OCI-LY7 (cell line): Measurements from ENCODE around the gene ARL6IP6. TPM values are rescaled to one million over a fixed set of nuclear protein-coding genes. Genes with fewer than 3 reads are reported as not detected.
A peak's percentile ranks its signal among the peaks of the same experiment; 100 is the strongest.

Experiments
- BruUV-seq: library from RNA; stranded (reverse); fragments of 400-500 nt; replicated peaks from 2 replicates; lab custom pipeline; 2021; lab: Mats Ljungman, UMichigan
- CTCF ChIA-PET: fragments of 300-600 bp; sonication (Branson Sonifier 250); formaldehyde crosslinking; loops from one replicate; lab custom pipeline; 2022; ENCODE audit warnings: antibody characterized with exemption; ENCODE audit not compliant: unreplicated experiment; lab: Charles Lee
- POLR2A ChIA-PET: fragments of 300-600 bp; sonication (Branson Sonifier 250); formaldehyde crosslinking; loops from one replicate; lab custom pipeline; 2022; ENCODE audit warnings: antibody characterized with exemption; lab: Charles Lee
- DNase-seq: peaks from one replicate; pipeline ENCODE4 v3.0.0-alpha.2; 2015; ENCODE audit warnings: low spot score
- H2AFZ ChIP-seq: fragments of 200-600 bp; sonication (generic), shearing (Covaris generic); 2 replicates; pipeline ENCODE4 v1.6.1; 2014; ENCODE audit warnings: mild to moderate bottlenecking, antibody characterized with exemption, low read length, moderate library complexity
- H3K27ac ChIP-seq: fragments of 200-600 bp; sonication (generic); 2 replicates; pipeline ENCODE4 v1.5.1; 2014; ENCODE audit warnings: mixed run types, low read depth, mild to moderate bottlenecking, moderate library complexity, low read length, inconsistent platforms; ENCODE audit not compliant: poor library complexity, severe bottlenecking
- H3K36me3 ChIP-seq: fragments of 200-600 bp; sonication (generic); 2 replicates; pipeline ENCODE4 v1.6.1; 2014; ENCODE audit warnings: mild to moderate bottlenecking, antibody characterized with exemption, low read length, moderate library complexity, mixed read lengths; ENCODE audit not compliant: insufficient read depth
- H3K4me1 ChIP-seq: fragments of 200-600 bp; sonication (generic); 2 replicates; pipeline ENCODE4 v1.5.1; 2014; ENCODE audit warnings: mild to moderate bottlenecking, low read length; ENCODE audit not compliant: insufficient read depth, poor library complexity, severe bottlenecking
- H3K4me2 ChIP-seq: fragments of 200-600 bp; sonication (generic); 2 replicates; pipeline ENCODE4 v1.6.1; 2014; ENCODE audit warnings: mild to moderate bottlenecking, low read length
- H3K4me3 ChIP-seq: fragments of 200-600 bp; sonication (generic); 2 replicates; pipeline ENCODE4 v1.5.1; 2014; ENCODE audit warnings: mild to moderate bottlenecking, low read depth, low read length; ENCODE audit not compliant: poor library complexity, severe bottlenecking
- H3K79me2 ChIP-seq: fragments of 200-600 bp; sonication (generic); 2 replicates; pipeline ENCODE4 v1.6.1; 2016; ENCODE audit warnings: low read depth, mild to moderate bottlenecking, low read length, moderate library complexity, mixed read lengths; ENCODE audit not compliant: insufficient read depth
- H3K9me2 ChIP-seq: fragments of 200-600 bp; sonication (generic); 2 replicates; pipeline ENCODE4 v1.6.1; 2016; ENCODE audit warnings: mild to moderate bottlenecking, low read length, mixed read lengths; ENCODE audit not compliant: insufficient read depth
- H3K9me3 ChIP-seq: fragments of 200-600 bp; sonication (generic); 2 replicates; pipeline ENCODE4 v1.6.1; 2014; ENCODE audit warnings: mild to moderate bottlenecking, mixed run types, low read length, mixed read lengths
- H4K20me1 ChIP-seq: fragments of 200-600 bp; sonication (generic); 2 replicates; pipeline ENCODE4 v1.6.1; 2014; ENCODE audit warnings: mild to moderate bottlenecking, antibody characterized with exemption, low read length, moderate library complexity, mixed read lengths; ENCODE audit not compliant: insufficient read depth
- CTCF ChIP-seq: fragments of 200-600 bp; sonication (generic); conservative IDR thresholded peaks from 2 replicates; pipeline ENCODE4 v1.5.1; 2014; ENCODE audit warnings: mild to moderate bottlenecking, antibody characterized with exemption, low read length, moderate library complexity, mixed read lengths
- EZH2phosphoT487 ChIP-seq: fragments of 200-600 bp; sonication (generic); IDR thresholded peaks from 2 replicates; pipeline ENCODE4 v1.6.1; 2018; ENCODE audit warnings: low read depth, borderline replicate concordance, mild to moderate bottlenecking, mixed run types, antibody characterized with exemption, low read length, moderate library complexity, mixed read lengths
- intact Hi-C: fragments of 100-400 bp; cut with micrococcal nuclease; formaldehyde crosslinking; loops from one replicate; pipeline ENCODE4 v1.10.0; 2022; ENCODE audit not compliant: unreplicated experiment
- total RNA-seq, 2 experiments: library from RNA; depleted of rRNA in 1 of 2; stranded (reverse); fragments of >200 nt in 1 of 2; shearing (Covaris generic) in 1 of 2; gene quantifications; 2 replicates each; pipeline ENCODE4 v1.2.3, GENCODE V29; 2014 to 2022

Gene ARL6IP6
- total RNA-seq, 2 experiments from 2014 or later, result 34.6 to 61.8 TPM

- POLR2A ChIA-PET, result no interaction called here
- Histone ChIP-seq H3K36me3 (no peaks in the 10 kb centered on the region), H2AFZ (no peak overlapping the region), H3K4me2 (no peak overlapping the region), H3K79me2 (no peaks in the 10 kb centered on the region), H3K4me1 (no peaks in the 10 kb centered on the region), H3K9me3 (no peaks in the 10 kb centered on the region), H3K27ac (no peak overlapping the region), H3K9me2 (no peaks in the 10 kb centered on the region), H4K20me1 (no peaks in the 10 kb centered on the region), H3K4me3 (no peak overlapping the region)
- no TSS peak for BruUV-seq
- CTCF ChIA-PET, result no interaction called here
- intact Hi-C loops, result no loop called here
- TF ChIP-seq CTCF (no peak), EZH2phosphoT487 (no peak)
- DNase-seq, result peak; percentile 8
Observed at GRCh38 chr2:152811916-152812315, 93.5 kb downstream of the ARL6IP6 start.

Other genes starting within 250 kb of the ARL6IP6 start
- 156 and 198 TPM in 2 replicates for gene PRPF40A, start 1.2 kb upstream of the ARL6IP6 start, total RNA-seq (2014; rRNA removed; shearing (Covaris generic))
- gene PRPF40A, start 1.2 kb upstream of the ARL6IP6 start, total RNA-seq (2022), result 175 and 177 TPM in 2 replicates